ENCODE data around the gene VTCN1.

VTCN1 gene

DNA sequence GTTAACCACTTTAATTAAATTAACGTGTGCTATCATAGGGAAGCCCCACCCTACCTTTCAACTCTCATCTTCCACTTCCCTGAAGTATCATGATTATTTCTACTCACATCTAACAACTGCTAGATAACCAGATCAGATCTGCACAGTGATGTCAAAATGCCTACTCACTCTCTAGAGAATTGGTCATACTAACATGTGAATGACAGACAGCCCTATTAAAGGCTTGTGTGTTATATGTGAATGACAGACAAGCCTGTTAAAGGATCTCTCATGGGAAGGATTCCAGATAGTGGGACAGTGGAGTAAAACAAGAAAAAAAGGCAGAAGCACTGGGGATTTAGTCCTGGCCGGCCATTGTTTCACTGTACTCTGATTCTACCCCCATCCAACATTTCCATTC, 12.6 kb downstream of the VTCN1 start:
- H3K9me2 ChIP-seq (replicated peaks; ENCODE audit: control insufficient read depth, low read length) = no peaks in the 10 kb centered on the region
- no peaks in the 10 kb centered on the region for H4K20me1 ChIP-seq (ENCODE audit: control insufficient read depth, insufficient read depth, low read depth, low read length)
- TF ChIP-seq, protein P1, sequence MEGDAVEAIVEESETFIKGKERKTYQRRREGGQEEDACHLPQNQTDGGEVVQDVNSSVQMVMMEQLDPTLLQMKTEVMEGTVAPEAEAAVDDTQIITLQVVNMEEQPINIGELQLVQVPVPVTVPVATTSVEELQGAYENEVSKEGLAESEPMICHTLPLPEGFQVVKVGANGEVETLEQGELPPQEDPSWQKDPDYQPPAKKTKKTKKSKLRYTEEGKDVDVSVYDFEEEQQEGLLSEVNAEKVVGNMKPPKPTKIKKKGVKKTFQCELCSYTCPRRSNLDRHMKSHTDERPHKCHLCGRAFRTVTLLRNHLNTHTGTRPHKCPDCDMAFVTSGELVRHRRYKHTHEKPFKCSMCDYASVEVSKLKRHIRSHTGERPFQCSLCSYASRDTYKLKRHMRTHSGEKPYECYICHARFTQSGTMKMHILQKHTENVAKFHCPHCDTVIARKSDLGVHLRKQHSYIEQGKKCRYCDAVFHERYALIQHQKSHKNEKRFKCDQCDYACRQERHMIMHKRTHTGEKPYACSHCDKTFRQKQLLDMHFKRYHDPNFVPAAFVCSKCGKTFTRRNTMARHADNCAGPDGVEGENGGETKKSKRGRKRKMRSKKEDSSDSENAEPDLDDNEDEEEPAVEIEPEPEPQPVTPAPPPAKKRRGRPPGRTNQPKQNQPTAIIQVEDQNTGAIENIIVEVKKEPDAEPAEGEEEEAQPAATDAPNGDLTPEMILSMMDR (IDR thresholded peaks at IDR 0.05; ENCODE audit: low read depth, low read length, poor library complexity, severe bottlenecking) = no peak
- TF ChIP-seq EZH2phosphoT487 (IDR thresholded peaks at IDR 0.05; ENCODE audit: borderline replicate concordance, low read length) = no peak
- no peaks in the 10 kb centered on the region for H3K4me1 ChIP-seq (ENCODE audit: control insufficient read depth, low read length)
- 0 out of 2 replicates have a peak, but pooled peaks cover 5% of the 10 kb centered on the region for H3K27me3 ChIP-seq (ENCODE audit: control insufficient read depth, low read length)
- H3F3A ChIP-seq (ENCODE audit: control insufficient read depth, insufficient read depth) = no peaks in the 10 kb centered on the region
- no peaks in the 10 kb centered on the region for H3K9me3 ChIP-seq (ENCODE audit: control insufficient read depth, insufficient read depth, low read length)
- no peak overlapping the region for H3K4me2 ChIP-seq (ENCODE audit: low read length)
- no peak overlapping the region for H3K27ac ChIP-seq (ENCODE audit: low read depth, low read length)
- no peaks in the 10 kb centered on the region for H3K36me3 ChIP-seq (ENCODE audit: control insufficient read depth, low read length)
- H3K4me3 ChIP-seq (ENCODE audit: low read length) = no peak overlapping the region
- H3K79me2 ChIP-seq (ENCODE audit: control insufficient read depth, low read length) = no peaks in the 10 kb centered on the region

DNA sequence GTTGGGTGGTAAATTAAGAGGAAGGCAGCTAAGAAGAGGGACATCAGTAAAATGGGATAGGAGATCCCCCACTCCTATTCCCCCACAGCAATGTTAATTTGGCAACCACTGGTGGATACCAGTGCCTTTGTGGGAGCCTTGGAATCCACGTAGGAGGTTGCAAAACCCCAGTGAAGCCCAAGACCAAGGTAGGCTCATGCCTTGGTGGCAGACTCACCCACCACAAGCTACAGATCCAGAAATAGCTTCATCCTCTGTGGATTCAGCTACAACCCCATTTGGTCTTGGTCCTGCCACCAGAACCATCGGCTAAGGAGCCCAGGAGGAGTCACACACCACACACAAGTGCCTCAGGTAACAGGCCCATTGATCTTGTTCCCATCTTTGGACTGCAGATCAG, 21.0 kb downstream of the VTCN1 start:
- Histone ChIP-seq H4K20me1 (ENCODE audit: control insufficient read depth, insufficient read depth, low read depth, low read length) (no peaks in the 10 kb centered on the region), H3K27ac (ENCODE audit: low read depth, low read length) (no peak overlapping the region)

DNA sequence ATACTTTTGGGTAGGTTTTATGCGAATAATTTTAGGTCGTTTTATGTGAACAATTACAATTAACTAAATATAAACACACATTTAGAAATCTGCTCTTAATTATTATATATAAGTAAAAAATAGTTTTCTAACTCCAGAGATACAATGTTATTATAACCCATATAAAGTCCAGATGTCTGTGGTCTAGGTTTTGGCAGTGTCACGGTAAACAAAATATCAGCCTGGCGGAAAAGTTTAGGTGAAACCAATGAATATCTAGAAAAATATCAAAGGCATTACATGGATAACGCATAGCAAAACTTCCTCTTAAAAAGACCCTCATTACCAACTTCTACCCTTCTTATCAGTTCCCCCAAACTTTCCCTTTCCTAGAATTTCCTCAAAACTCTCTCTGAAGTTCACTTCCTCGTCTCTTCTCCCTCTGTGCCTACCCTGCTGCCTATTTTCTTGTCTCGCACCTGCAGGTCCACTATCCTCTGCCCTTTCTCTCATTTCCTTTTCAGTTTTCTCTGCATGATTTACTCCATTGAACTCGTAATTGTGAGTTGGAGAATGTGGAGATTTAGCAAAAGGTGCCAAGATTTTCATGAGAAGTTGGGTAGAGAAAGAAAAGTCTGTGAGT, 21.8 kb downstream of the VTCN1 start:
- no peaks in the 10 kb centered on the region for H3K79me2 ChIP-seq (ENCODE audit: control insufficient read depth, low read length)
- H3F3A ChIP-seq (ENCODE audit: control insufficient read depth, insufficient read depth) = no peaks in the 10 kb centered on the region
- H3K4me1 ChIP-seq (ENCODE audit: control insufficient read depth, low read length) = no peaks in the 10 kb centered on the region
- TF ChIP-seq, protein P1 (IDR thresholded peaks at IDR 0.05; ENCODE audit: low read depth, low read length, poor library complexity, severe bottlenecking) = no peak
- TF ChIP-seq EZH2phosphoT487 (IDR thresholded peaks at IDR 0.05; ENCODE audit: borderline replicate concordance, low read length) = no peak
- H3K36me3 ChIP-seq (ENCODE audit: control insufficient read depth, low read length) = no peaks in the 10 kb centered on the region
- no peaks in the 10 kb centered on the region for H4K20me1 ChIP-seq (ENCODE audit: control insufficient read depth, insufficient read depth, low read depth, low read length)
- no peak overlapping the region for H3K4me2 ChIP-seq (ENCODE audit: low read length)
- H3K27ac ChIP-seq (ENCODE audit: low read depth, low read length) = no peak overlapping the region
- no peak overlapping the region for H3K4me3 ChIP-seq (ENCODE audit: low read length)
- H3K9me3 ChIP-seq (ENCODE audit: control insufficient read depth, insufficient read depth, low read length) = no peaks in the 10 kb centered on the region
- no peaks in the 10 kb centered on the region; the same call in 1 of the 2 replicates for H3K27me3 ChIP-seq (ENCODE audit: control insufficient read depth, low read length)
- H3K9me2 ChIP-seq (replicated peaks; ENCODE audit: control insufficient read depth, low read length) = no peaks in the 10 kb centered on the region

More for the DNA sequence above, 21.0 kb downstream of the VTCN1 start:
- H3K9me2 ChIP-seq (replicated peaks; ENCODE audit: control insufficient read depth, low read length) = no peaks in the 10 kb centered on the region
- no peaks in the 10 kb centered on the region for H3K4me1 ChIP-seq (ENCODE audit: control insufficient read depth, low read length)
- H3K4me2 ChIP-seq (ENCODE audit: low read length) = no peak overlapping the region
- H3K36me3 ChIP-seq (ENCODE audit: control insufficient read depth, low read length) = no peaks in the 10 kb centered on the region
- no peak overlapping the region for H3K4me3 ChIP-seq (ENCODE audit: low read length)
- H3K9me3 ChIP-seq (ENCODE audit: control insufficient read depth, insufficient read depth, low read length) = no peaks in the 10 kb centered on the region
- H3K27me3 ChIP-seq (ENCODE audit: control insufficient read depth, low read length) = no peaks in the 10 kb centered on the region; the same call in 1 of the 2 replicates
- no peaks in the 10 kb centered on the region for H3F3A ChIP-seq (ENCODE audit: control insufficient read depth, insufficient read depth)
- TF ChIP-seq EZH2phosphoT487 (IDR thresholded peaks at IDR 0.05; ENCODE audit: borderline replicate concordance, low read length) = no peak
- TF ChIP-seq, protein P1 (IDR thresholded peaks at IDR 0.05; ENCODE audit: low read depth, low read length, poor library complexity, severe bottlenecking) = no peak
- H3K79me2 ChIP-seq (ENCODE audit: control insufficient read depth, low read length) = no peaks in the 10 kb centered on the region

All from DOHH2 (cell line).